ENCODE measurements around the gene ERCC6.

The ERCC6 gene

GRCh38 chr10:49488056-49488717 lies 50.7 kb downstream of the ERCC6 start:
- Mint-ChIP-seq H3K36me3 (no peaks in the 10 kb centered on the region), H3K4me1 (peaks cover 7% of the 10 kb centered on the region), H3K27ac (no peak overlapping the region), H3K4me3 (no peak overlapping the region), H3K9me3 (no peaks in the 10 kb centered on the region), H3K27me3 (no peaks in the 10 kb centered on the region)
- CTCF ChIA-PET: no interaction called here
- DNase-seq: no peak

GRCh38 chr10:49486738-49487137 lies 52.2 kb downstream of the ERCC6 start:
- Mint-ChIP-seq H3K9me3 (no peaks in the 10 kb centered on the region), H3K4me3 (no peak overlapping the region), H3K27me3 (no peaks in the 10 kb centered on the region), H3K4me1 (peaks cover 7% of the 10 kb centered on the region), H3K36me3 (peaks cover under 1% of the 10 kb centered on the region), H3K27ac (no peak overlapping the region)
- CTCF ChIA-PET: interaction anchor here (0.8 kb wide), 1 partner anchor 79 kb away, joined by 4 read pairs; no protein-coding TSS in a partner anchor
- no peak for DNase-seq

- CTCF ChIA-PET: interaction anchor here (0.8 kb wide), 1 partner anchor 78 kb away, joined by 4 read pairs; no protein-coding TSS in a partner anchor
These were observed 52.9 kb downstream of the ERCC6 start for GRCh38 chr10:49486009-49486408.

GRCh38 chr10:49484486-49485235 lies 54.3 kb downstream of the ERCC6 start:
- H3K36me3 Mint-ChIP-seq: peaks cover 4% of the 10 kb centered on the region
- DNase-seq: no peak
- H3K27ac Mint-ChIP-seq: no peak overlapping the region
- no peak overlapping the region for H3K4me3 Mint-ChIP-seq
- H3K9me3 Mint-ChIP-seq: no peaks in the 10 kb centered on the region
- CTCF ChIA-PET: no interaction called here
- peaks cover 7% of the 10 kb centered on the region for H3K4me1 Mint-ChIP-seq
- no peaks in the 10 kb centered on the region for H3K27me3 Mint-ChIP-seq

More at GRCh38 chr10:49486009-49486408, 52.9 kb downstream of the ERCC6 start:
- DNase-seq: no peak
- no peak overlapping the region for H3K27ac Mint-ChIP-seq
- H3K9me3 Mint-ChIP-seq: no peaks in the 10 kb centered on the region
- no peaks in the 10 kb centered on the region for H3K27me3 Mint-ChIP-seq
- peaks cover 2% of the 10 kb centered on the region for H3K36me3 Mint-ChIP-seq
- H3K4me1 Mint-ChIP-seq: peaks cover 7% of the 10 kb centered on the region
- H3K4me3 Mint-ChIP-seq: no peak overlapping the region

- DNase-seq: no peak
- no peaks in the 10 kb centered on the region for H3K4me1 Mint-ChIP-seq
- H3K9me3 Mint-ChIP-seq: no peaks in the 10 kb centered on the region
These were observed 60.1 kb downstream of the ERCC6 start for GRCh38 chr10:49478819-49479218.

GRCh38 chr10:49474901-49475300 lies 64.0 kb downstream of the ERCC6 start:
- no peak overlapping the region for H3K4me3 Mint-ChIP-seq
- H3K4me1 Mint-ChIP-seq: no peaks in the 10 kb centered on the region
- H3K36me3 Mint-ChIP-seq: peaks cover 51% of the 10 kb centered on the region
- H3K27me3 Mint-ChIP-seq: no peaks in the 10 kb centered on the region
- no peaks in the 10 kb centered on the region for H3K9me3 Mint-ChIP-seq
- CTCF ChIA-PET: no interaction called here
- no peak for DNase-seq
- H3K27ac Mint-ChIP-seq: no peak overlapping the region

More at GRCh38 chr10:49478819-49479218, 60.1 kb downstream of the ERCC6 start:
- H3K4me3 Mint-ChIP-seq: no peak overlapping the region
- CTCF ChIA-PET: no interaction called here
- no peak overlapping the region for H3K27ac Mint-ChIP-seq
- no peaks in the 10 kb centered on the region for H3K27me3 Mint-ChIP-seq
- peaks cover 25% of the 10 kb centered on the region for H3K36me3 Mint-ChIP-seq

GRCh38 chr10:49471532-49471931 lies 67.4 kb downstream of the ERCC6 start:
- Mint-ChIP-seq H3K4me3 (no peak overlapping the region), H3K36me3 (peaks cover 42% of the 10 kb centered on the region), H3K27me3 (no peaks in the 10 kb centered on the region), H3K9me3 (no peaks in the 10 kb centered on the region), H3K27ac (no peak overlapping the region), H3K4me1 (no peaks in the 10 kb centered on the region)
- CTCF ChIA-PET: interaction anchor here (1.6 kb wide), 1 partner anchor 64 kb away, joined by 6 read pairs; no protein-coding TSS in a partner anchor
- no peak for DNase-seq

- Mint-ChIP-seq H3K27me3 (no peaks in the 10 kb centered on the region), H3K36me3 (peaks cover 18% of the 10 kb centered on the region), H3K27ac (no peak overlapping the region), H3K4me3 (no peak overlapping the region), H3K9me3 (peaks cover 10% of the 10 kb centered on the region), H3K4me1 (no peaks in the 10 kb centered on the region)
- CTCF ChIA-PET: no interaction called here
- no peak for DNase-seq
These were observed 73.2 kb downstream of the ERCC6 start for GRCh38 chr10:49465736-49466135.
